Endodermal cell (in vitro differentiated cells): ENCODE measurements around the gene SLC12A2. TPM values are rescaled to one million over a fixed set of nuclear protein-coding genes. Genes with fewer than 3 reads are reported as not detected.

ENCODE experiments used
- DNase-seq: peaks from one replicate; pipeline ENCODE4 v3.0.0-alpha.2; 2017
- H3K27ac ChIP-seq: 2 replicates; pipeline ENCODE4 v1.5.1; 2013; ENCODE audit warnings: mild to moderate bottlenecking, low read depth, low read length, moderate library complexity
- H3K27me3 ChIP-seq: 2 replicates; pipeline ENCODE4 v1.6.1; 2013; ENCODE audit warnings: mild to moderate bottlenecking, low read length, moderate library complexity; ENCODE audit not compliant: insufficient read depth, control insufficient read depth, poor library complexity, severe bottlenecking
- H3K36me3 ChIP-seq: 2 replicates; pipeline ENCODE4 v1.7.0; 2013; ENCODE audit warnings: mild to moderate bottlenecking, low read length, moderate library complexity; ENCODE audit not compliant: control insufficient read depth, insufficient read depth
- H3K4me1 ChIP-seq: one replicate; pipeline ENCODE4 v1.7.0; 2013; ENCODE audit warnings: low read length; ENCODE audit not compliant: control insufficient read depth, insufficient read depth
- H3K4me3 ChIP-seq: 2 replicates; pipeline ENCODE4 v1.5.1; 2013; ENCODE audit warnings: mild to moderate bottlenecking, low read length, moderate library complexity
- H3K9ac ChIP-seq: 2 replicates; pipeline ENCODE4 v1.6.1; 2013; ENCODE audit warnings: mild to moderate bottlenecking, low read length, moderate library complexity; ENCODE audit not compliant: poor library complexity, severe bottlenecking; ENCODE audit errors: extremely low read depth
- H3K9me3 ChIP-seq: 2 replicates; pipeline ENCODE4 v1.6.1; 2013; ENCODE audit warnings: mild to moderate bottlenecking, low read length, moderate library complexity; ENCODE audit not compliant: control insufficient read depth
- H3K27ac Mint-ChIP-seq: 2 replicates; pipeline ENCODE4 v1.8.0; 2020; ENCODE audit warnings: mixed read lengths
- H3K27me3 Mint-ChIP-seq: 2 replicates; pipeline ENCODE4 v1.8.0; 2021; ENCODE audit warnings: mild to moderate bottlenecking, mixed read lengths; ENCODE audit not compliant: insufficient read depth
- H3K36me3 Mint-ChIP-seq: 2 replicates; pipeline ENCODE4 v1.8.0; 2020; ENCODE audit warnings: low read depth, mixed read lengths
- H3K4me1 Mint-ChIP-seq: 2 replicates; pipeline ENCODE4 v1.8.0; 2020; ENCODE audit warnings: mixed read lengths
- H3K4me3 Mint-ChIP-seq: 2 replicates; pipeline ENCODE4 v1.8.0; 2020; ENCODE audit warnings: mild to moderate bottlenecking, moderate library complexity, mixed read lengths
- H3K9me3 Mint-ChIP-seq: 2 replicates; pipeline ENCODE4 v1.8.0; 2020; ENCODE audit warnings: mild to moderate bottlenecking, mixed read lengths
- WGBS, 2 experiments: methylation state at CpG; one replicate each; pipeline versions ENCODE4 v1.1.5 to v1.1.7; 2013; ENCODE audit warnings: missing lambda C conversion rate in 2 of 2, mixed read lengths in 1 of 2; ENCODE audit not compliant: insufficient coverage in 1 of 2, insufficient read length in 1 of 2; 5-methylcytosine and 5-hydroxymethylcytosine counted together
- total RNA-seq, 2 donors: library from RNA; stranded (reverse); fragmentation: NEBNext Ultra II Directional in 1 of 2; extraction: Animal tissue kit (Norgen Biotek cat#: 25700) in 1 of 2; gene quantifications; 2 replicates in 1 of 2; 3 replicates in 1 of 2; pipeline ENCODE4 v1.2.1, GENCODE V29; 2021
- TF ChIP-seq, protein P1 (sequence below): fragments of 200-600 bp; sonication (generic); conservative IDR thresholded peaks from 2 replicates; pipeline ENCODE4 v1.5.0; 2021; ENCODE audit warnings: antibody characterized with exemption, mild to moderate bottlenecking

Gene SLC12A2
- total RNA-seq, 2 donors from 2014 or later = 16.7 to 25.1 TPM

DNA sequence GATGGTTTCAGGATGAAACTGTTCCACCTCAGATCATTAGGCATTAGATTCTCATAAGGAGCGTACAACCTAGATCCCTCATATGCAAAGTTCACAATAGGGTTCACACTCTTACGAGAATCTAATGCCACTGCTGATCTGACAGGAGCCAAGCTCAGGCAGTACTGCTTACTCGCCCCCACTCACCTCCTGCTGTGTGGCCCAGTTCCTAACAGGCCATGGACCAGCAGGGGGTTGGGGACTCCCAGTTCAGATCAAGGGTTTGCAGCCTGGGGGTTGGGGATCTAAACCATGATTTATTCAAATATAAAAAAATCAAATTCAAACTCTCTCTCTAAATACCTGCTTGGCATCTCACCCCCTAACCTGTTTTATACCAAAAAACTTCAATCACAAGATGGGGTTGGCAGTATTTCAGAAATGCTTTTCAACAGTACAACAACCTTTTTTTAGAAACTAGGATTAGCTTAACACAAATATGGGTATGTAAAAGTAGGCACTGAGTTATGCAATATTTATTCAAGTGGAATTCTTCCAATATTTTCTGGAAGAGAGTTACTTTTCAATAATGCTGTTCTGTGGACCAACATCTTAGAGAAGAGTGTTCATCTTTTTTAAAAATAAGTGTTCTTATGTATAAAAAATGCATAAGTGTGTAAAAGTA, 30.1 kb upstream of the SLC12A2 start:
- no peaks in the 10 kb centered on the region for H3K4me1 ChIP-seq
- TF ChIP-seq, protein P1, sequence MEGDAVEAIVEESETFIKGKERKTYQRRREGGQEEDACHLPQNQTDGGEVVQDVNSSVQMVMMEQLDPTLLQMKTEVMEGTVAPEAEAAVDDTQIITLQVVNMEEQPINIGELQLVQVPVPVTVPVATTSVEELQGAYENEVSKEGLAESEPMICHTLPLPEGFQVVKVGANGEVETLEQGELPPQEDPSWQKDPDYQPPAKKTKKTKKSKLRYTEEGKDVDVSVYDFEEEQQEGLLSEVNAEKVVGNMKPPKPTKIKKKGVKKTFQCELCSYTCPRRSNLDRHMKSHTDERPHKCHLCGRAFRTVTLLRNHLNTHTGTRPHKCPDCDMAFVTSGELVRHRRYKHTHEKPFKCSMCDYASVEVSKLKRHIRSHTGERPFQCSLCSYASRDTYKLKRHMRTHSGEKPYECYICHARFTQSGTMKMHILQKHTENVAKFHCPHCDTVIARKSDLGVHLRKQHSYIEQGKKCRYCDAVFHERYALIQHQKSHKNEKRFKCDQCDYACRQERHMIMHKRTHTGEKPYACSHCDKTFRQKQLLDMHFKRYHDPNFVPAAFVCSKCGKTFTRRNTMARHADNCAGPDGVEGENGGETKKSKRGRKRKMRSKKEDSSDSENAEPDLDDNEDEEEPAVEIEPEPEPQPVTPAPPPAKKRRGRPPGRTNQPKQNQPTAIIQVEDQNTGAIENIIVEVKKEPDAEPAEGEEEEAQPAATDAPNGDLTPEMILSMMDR = no peak
- no peaks in the 10 kb centered on the region for H3K36me3 ChIP-seq
- Mint-ChIP-seq H3K27me3 (no peaks in the 10 kb centered on the region), H3K9me3 (peaks cover 25% of the 10 kb centered on the region), H3K36me3 (peaks cover 19% of the 10 kb centered on the region), H3K4me3 (no peak overlapping the region), H3K27ac (no peak overlapping the region), H3K4me1 (no peaks in the 10 kb centered on the region)
- WGBS, 2 experiments = 85 to 91% methylated on average over 1 to 3 of the region's 3 CpGs
- DNase-seq = no peak
- no peaks in the 10 kb centered on the region for H3K27me3 ChIP-seq
- no peak overlapping the region for H3K9ac ChIP-seq
- H3K9me3 ChIP-seq = no peaks in the 10 kb centered on the region
- no peak overlapping the region for H3K27ac ChIP-seq
- H3K4me3 ChIP-seq = no peak overlapping the region

DNA sequence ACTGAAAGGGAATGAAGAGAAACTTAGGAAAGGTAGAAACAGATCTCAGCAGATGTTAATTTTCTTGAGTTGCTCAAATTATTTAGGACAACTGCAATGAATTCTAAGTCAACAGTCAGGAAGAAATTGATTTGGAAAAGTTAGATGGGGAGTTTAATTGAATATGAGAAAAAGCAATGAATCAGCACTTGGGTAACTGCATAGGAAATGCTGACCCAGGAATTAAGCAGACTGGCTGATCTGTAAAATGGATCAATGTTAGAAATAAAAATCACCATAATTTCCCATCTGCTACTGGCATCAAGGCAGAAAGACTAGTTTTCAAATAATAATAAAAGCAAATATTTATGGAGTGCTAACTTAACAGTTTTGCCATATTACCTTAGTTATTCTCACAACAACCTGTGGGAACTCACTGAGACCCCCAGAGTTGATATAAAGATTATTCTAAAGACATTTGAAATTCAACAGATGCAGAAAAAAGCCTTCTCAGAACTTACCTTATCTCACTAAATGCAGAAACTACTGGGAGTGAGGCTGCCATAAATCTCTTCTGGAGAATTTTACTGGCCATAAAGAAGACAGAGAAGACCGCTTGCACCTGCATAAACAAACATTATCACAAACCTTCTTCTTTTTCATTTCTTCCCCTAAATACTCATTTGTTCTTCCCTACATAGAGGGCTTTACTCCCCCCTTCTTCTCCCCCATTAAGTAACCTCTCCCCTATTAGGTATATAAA, 22.8 kb upstream of the SLC12A2 start:
- H3K27me3 Mint-ChIP-seq = no peaks in the 10 kb centered on the region
- no peak overlapping the region for H3K9ac ChIP-seq
- H3K27me3 ChIP-seq = no peaks in the 10 kb centered on the region
- no peak overlapping the region for H3K27ac Mint-ChIP-seq
- H3K27ac ChIP-seq = no peak overlapping the region
- H3K36me3 Mint-ChIP-seq = no peaks in the 10 kb centered on the region
- H3K36me3 ChIP-seq = no peaks in the 10 kb centered on the region
- no peaks in the 10 kb centered on the region for H3K4me1 Mint-ChIP-seq
- H3K4me1 ChIP-seq = no peaks in the 10 kb centered on the region
- H3K4me3 Mint-ChIP-seq = no peak overlapping the region
- DNase-seq = no peak
- 80 to 90% methylated on average over 1 of the region's 1 CpG for WGBS, 2 experiments
- H3K4me3 ChIP-seq = no peak overlapping the region
- TF ChIP-seq, protein P1 = no peak
- no peaks in the 10 kb centered on the region for H3K9me3 Mint-ChIP-seq
- no peaks in the 10 kb centered on the region for H3K9me3 ChIP-seq

- no peak for DNase-seq
- 82 to 95% methylated on average over 3 to 4 of the region's 4 CpGs for WGBS, 2 experiments
- H3K36me3 ChIP-seq = no peaks in the 10 kb centered on the region
- no peak overlapping the region for H3K9ac ChIP-seq
- peaks cover 4% of the 10 kb centered on the region for H3K9me3 ChIP-seq
- TF ChIP-seq, protein P1 = no peak
- H3K36me3 Mint-ChIP-seq = peaks cover 2% of the 10 kb centered on the region
- peaks cover 5% of the 10 kb centered on the region for H3K9me3 Mint-ChIP-seq
- H3K4me3 ChIP-seq = no peak overlapping the region
- H3K4me1 ChIP-seq = no peaks in the 10 kb centered on the region
- no peak overlapping the region for H3K4me3 Mint-ChIP-seq
- no peaks in the 10 kb centered on the region for H3K27me3 ChIP-seq
- no peaks in the 10 kb centered on the region for H3K4me1 Mint-ChIP-seq
- no peak overlapping the region for H3K27ac ChIP-seq
- no peaks in the 10 kb centered on the region for H3K27me3 Mint-ChIP-seq
- no peak overlapping the region for H3K27ac Mint-ChIP-seq
Observed at GRCh38 chr5:128062172-128062746, 21.3 kb upstream of the SLC12A2 start.
